GM12865 (cell line): ENCODE measurements around the gene TMEM184C.

Source experiments
- DNase-seq: peaks from one replicate; pipeline ENCODE4 v3.0.0; 2010; ENCODE audit warnings: low read depth
- H3K4me3 ChIP-seq: 2 replicates; pipeline ENCODE4 v1.5.1; 2011; ENCODE audit warnings: mild to moderate bottlenecking, low read depth, low read length, control low read depth
- CTCF ChIP-seq: IDR thresholded peaks from 2 replicates; pipeline ENCODE4 v1.5.1; 2011; ENCODE audit warnings: low read length, control low read depth, low read depth, inconsistent platforms; ENCODE audit not compliant: insufficient read depth; ENCODE audit errors: missing control alignments

TMEM184C gene

DNA sequence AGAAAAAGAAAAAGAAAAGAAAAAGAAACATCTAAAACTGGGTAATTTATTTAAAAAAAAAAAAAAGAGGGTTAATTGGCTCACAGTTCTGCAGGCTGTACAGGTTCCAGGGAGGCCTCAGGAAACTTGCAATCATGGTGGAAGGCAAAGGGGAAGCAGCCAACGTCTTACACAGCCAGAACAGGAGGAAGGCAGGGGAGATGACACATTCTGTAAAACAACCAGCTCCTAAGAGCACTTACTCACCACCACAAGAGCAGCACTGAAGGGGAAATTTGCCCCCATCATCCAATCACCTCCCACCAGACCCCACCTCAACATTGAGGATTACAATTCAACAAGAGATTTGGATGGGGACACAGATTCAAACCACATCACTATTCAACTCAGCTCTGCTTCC is 36.8 kb upstream of the TMEM184C start:
- no peak for DNase-seq
- no peak overlapping the region for H3K4me3 ChIP-seq
- no peak for TF ChIP-seq CTCF

DNA sequence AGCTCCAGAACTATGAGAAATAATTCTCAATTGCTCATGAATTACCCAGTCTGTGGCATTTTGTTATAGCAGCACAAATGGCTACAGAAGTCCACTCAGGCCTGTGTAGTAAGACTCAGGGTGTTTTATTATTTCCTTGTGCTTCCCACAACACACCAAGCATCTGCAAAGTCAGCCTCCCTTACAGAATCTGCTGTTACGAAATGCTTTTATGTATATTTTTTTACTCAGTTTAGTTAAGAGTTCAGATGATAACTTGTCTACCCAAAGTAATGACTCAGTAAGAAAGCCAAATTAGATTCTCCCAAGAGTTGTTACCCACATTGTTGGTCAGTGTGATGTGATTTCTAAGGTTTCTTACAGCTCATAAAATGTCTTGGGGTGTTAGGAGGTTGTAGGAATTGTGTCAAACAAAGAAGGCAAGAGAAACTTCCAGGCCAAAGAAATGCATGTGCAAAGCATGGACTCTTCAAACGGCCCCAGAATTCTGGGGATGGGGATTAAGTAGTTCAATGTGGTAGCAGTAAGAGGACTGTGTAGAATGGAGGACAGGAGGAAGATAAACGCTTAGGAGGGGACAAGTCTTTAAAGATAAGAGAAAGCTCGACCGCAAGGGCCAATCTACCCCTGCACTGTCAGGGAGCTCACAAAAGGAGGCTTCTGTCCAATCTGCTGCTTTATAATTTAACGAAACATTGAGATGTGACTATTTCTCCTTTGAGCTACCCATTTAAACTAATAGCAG is 35.4 kb upstream of the TMEM184C start:
- TF ChIP-seq CTCF = no peak
- no peak for DNase-seq

DNA sequence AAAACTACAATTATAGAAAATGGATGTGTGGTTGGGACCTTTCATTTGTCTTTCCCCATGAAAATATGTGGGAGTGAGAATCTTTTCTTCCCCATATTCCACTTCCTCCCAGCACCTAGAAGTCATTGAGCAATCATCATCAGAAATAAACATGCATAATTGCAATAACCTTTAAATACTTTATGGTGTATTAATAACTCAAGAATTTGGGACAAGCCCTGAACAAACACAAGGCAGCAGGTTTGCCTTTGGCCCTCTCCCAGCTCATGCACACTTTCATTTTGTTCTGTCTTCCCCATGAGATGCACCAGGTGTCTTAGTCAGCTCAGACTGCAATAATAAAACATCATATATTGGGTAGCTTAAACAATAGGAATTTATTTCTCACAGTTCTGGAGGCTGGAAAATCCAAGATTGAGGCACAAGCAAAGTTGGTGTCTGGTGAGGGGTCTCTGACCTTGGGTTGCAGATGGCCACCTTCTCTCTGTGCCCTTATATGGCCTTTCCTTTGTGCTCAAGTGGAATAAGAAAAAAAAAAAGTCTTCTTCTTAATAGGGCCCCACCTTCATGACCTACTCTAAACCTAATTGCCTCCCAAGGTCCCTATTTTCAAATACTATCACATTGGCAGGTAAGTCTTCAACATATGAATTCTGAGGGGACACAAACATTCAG is 34.7 kb upstream of the TMEM184C start:
- no peak overlapping the region for H3K4me3 ChIP-seq
- no peak for TF ChIP-seq CTCF
- DNase-seq = no peak

More for the DNA sequence above, 35.4 kb upstream of the TMEM184C start:
- H3K4me3 ChIP-seq = no peak overlapping the region

GRCh38 chr4:147583876-147584275 is 33.3 kb upstream of the TMEM184C start:
- DNase-seq = no peak
- no peak overlapping the region for H3K4me3 ChIP-seq
- no peak for TF ChIP-seq CTCF

DNA sequence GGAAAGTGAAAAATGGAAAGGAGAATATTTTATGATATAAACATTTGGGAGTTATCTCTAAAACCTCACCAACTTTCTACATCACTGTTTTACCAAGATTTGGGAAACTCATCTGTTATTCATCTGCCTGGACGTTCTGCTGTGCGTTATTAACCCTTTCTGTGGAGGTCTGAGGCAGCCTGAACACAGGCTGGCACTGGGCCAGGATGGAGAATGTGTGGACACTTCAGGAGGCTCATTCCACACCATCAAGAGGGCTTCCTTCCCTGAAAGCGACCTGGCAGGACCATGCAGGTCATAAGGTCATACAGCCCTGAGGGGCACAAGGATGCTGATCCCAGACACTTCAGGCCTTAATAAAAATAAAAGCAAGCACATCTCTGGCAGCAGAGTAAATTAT is 31.2 kb upstream of the TMEM184C start:
- TF ChIP-seq CTCF = no peak
- no peak overlapping the region for H3K4me3 ChIP-seq
- no peak for DNase-seq

GRCh38 chr4:147586637-147587036 is 30.6 kb upstream of the TMEM184C start:
- no peak for TF ChIP-seq CTCF
- H3K4me3 ChIP-seq = no peak overlapping the region
- peak; percentile 79 for DNase-seq
